Frontal cortex (tissue), 4 donors: ENCODE measurements around the gene BYSL. TPM values are rescaled to one million over a fixed set of nuclear protein-coding genes. Genes with fewer than 3 reads are reported as not detected.
"Not testable (repeated sequence)": the region's sequence is repeated elsewhere in the genome, so short reads cannot be mapped to it uniquely, and the experiment has no call there.

ENCODE experiments used
- DNase-seq, 2 donors: peaks; one replicate each; pipeline ENCODE4 v3.0.0; 2012; ENCODE audit warnings: low spot score in 2 of 2
- FAIRE-seq: peaks from 2 replicates; lab custom pipeline; 2012; peaks lifted over from hg19 to GRCh38; lab: Jason Lieb, UNC
- total RNA-seq: library from RNA; depleted of rRNA; stranded (reverse); fragments of >200 nt; gene quantifications from one replicate; pipeline ENCODE4 v1.2.3, GENCODE V29; 2014
- donor health status: control.
- donor health status: control.
- donor health status: control.

Gene BYSL
- total RNA-seq, 1 donor from 2014 or later: 14.7 TPM

GRCh38 chr6:41939848-41940758, 18.8 kb downstream of the BYSL start:
- FAIRE-seq (no peak), DNase-seq (no peak)

- FAIRE-seq (no peak), DNase-seq (peak in 1 of 2 donors; percentile 44)
Observed at GRCh38 chr6:41940759-41941279, 19.5 kb downstream of the BYSL start.

GRCh38 chr6:41941280-41942066, 20.2 kb downstream of the BYSL start, which contains the start of gene CCND3:
CCND3 (minus strand) TSS chr6:41941808; CDS start chr6:41941649, 159 bp downstream.
- FAIRE-seq (no peak), DNase-seq (peak; percentile 87 to 89)

- FAIRE-seq: no peak
- no peak for DNase-seq
Observed at GRCh38 chr6:41942067-41942851, 21.0 kb downstream of the BYSL start.

GRCh38 chr6:41942882-41943281, 21.6 kb downstream of the BYSL start:
- not testable (repeated sequence) for DNase-seq, FAIRE-seq

- DNase-seq: no peak
- FAIRE-seq: no peak
Observed at GRCh38 chr6:41943456-41943855, 22.2 kb downstream of the BYSL start.

- FAIRE-seq (no peak), DNase-seq (no peak)
Observed at GRCh38 chr6:41947581-41948220, 26.4 kb downstream of the BYSL start.

- DNase-seq (no peak), FAIRE-seq (no peak)
Observed at GRCh38 chr6:41954668-41955067, 33.4 kb downstream of the BYSL start.

GRCh38 chr6:41955412-41955811, 34.1 kb downstream of the BYSL start:
- no peak for FAIRE-seq
- no peak for DNase-seq

- no peak for FAIRE-seq
Observed at GRCh38 chr6:41957117-41957516, 35.8 kb downstream of the BYSL start.

GRCh38 chr6:41958022-41958856, 36.9 kb downstream of the BYSL start:
- no peak for DNase-seq
- FAIRE-seq: no peak

More at GRCh38 chr6:41957117-41957516, 35.8 kb downstream of the BYSL start:
- no peak for DNase-seq

- no peak for FAIRE-seq
- DNase-seq: no peak
Observed at GRCh38 chr6:41960028-41960427, 38.7 kb downstream of the BYSL start.

GRCh38 chr6:41963371-41963770, 42.1 kb downstream of the BYSL start:
- DNase-seq (no peak), FAIRE-seq (no peak)

- FAIRE-seq (no peak), DNase-seq (no peak)
Observed at GRCh38 chr6:41964201-41964887, 43.0 kb downstream of the BYSL start.

GRCh38 chr6:41965429-41966213, 44.3 kb downstream of the BYSL start:
- DNase-seq (no peak), FAIRE-seq (no peak)

GRCh38 chr6:41966214-41966920, 45.1 kb downstream of the BYSL start:
- FAIRE-seq: no peak
- no peak for DNase-seq

- DNase-seq (no peak), FAIRE-seq (no peak)
Observed at GRCh38 chr6:41966961-41967311, 45.6 kb downstream of the BYSL start.
